ENCODE results near the gene ILKAP.

Gene ILKAP

GRCh38 chr2:238124488-238125126 is 78.9 kb downstream of the ILKAP start:
- DNase-seq (ENCODE audit: low read depth in 2 of 2) = no peak

- DNase-seq (ENCODE audit: low read depth in 2 of 2) = no peak
Measured at GRCh38 chr2:238123991-238124470, 79.5 kb downstream of the ILKAP start.

- DNase-seq (ENCODE audit: low read depth in 2 of 2) = no peak
Measured at GRCh38 chr2:238123218-238123971, 80.1 kb downstream of the ILKAP start.

GRCh38 chr2:238122287-238123217 is 80.9 kb downstream of the ILKAP start:
- no peak for DNase-seq (ENCODE audit: low read depth in 2 of 2)

GRCh38 chr2:238121511-238122286 is 81.8 kb downstream of the ILKAP start:
- no peak for DNase-seq (ENCODE audit: low read depth in 2 of 2)

GRCh38 chr2:238120463-238121298 is 82.8 kb downstream of the ILKAP start:
- DNase-seq (ENCODE audit: low read depth in 2 of 2) = no peak
